Peyer's patch (tissue), 4 donors: Measurements from ENCODE around the gene FZR1. TPM values are rescaled to one million over a fixed set of nuclear protein-coding genes. Genes with fewer than 3 reads are reported as not detected.

Source experiments
- DNase-seq, 3 donors: peaks; one replicate each; pipeline ENCODE4 v3.0.0-alpha.2; 2017 to 2019
- H3K27ac ChIP-seq, 4 donors: fragments of 200-600 bp; sonication (generic); one replicate each; pipeline ENCODE4 v1.5.1; 2016 to 2019
- H3K27me3 ChIP-seq, 2 donors: fragments of 200-600 bp; sonication (generic); one replicate each; pipeline ENCODE4 v1.5.1; 2019
- H3K36me3 ChIP-seq, 3 donors: fragments of 200-600 bp; sonication (generic); one replicate each; pipeline ENCODE4 v1.5.1; 2016 to 2019
- H3K4me1 ChIP-seq, 4 donors: fragments of 200-600 bp; sonication (generic); one replicate each; pipeline ENCODE4 v1.5.1; 2016 to 2019
- H3K4me3 ChIP-seq, 4 donors: fragments of 200-600 bp; sonication (generic); 1 replicate in 3 of 4; 2 replicates in 1 of 4; pipeline ENCODE4 v1.5.1; 2016 to 2019; ENCODE audit warnings: mild to moderate bottlenecking in 1 of 4
- H3K9me3 ChIP-seq, 4 donors: fragments of 200-600 bp; sonication (generic); one replicate each; pipeline ENCODE4 v1.5.1; 2016 to 2019; ENCODE audit warnings: mild to moderate bottlenecking in 1 of 4
- POLR2A ChIP-seq, 2 donors: fragments of 450-650 bp; IDR thresholded peaks; one replicate each; pipeline ENCODE4 v1.5.1; 2017; ENCODE audit warnings: antibody characterized with exemption in 2 of 2, mild to moderate bottlenecking in 2 of 2, moderate library complexity in 2 of 2
- total RNA-seq, 4 donors: library from RNA; depleted of rRNA; stranded (reverse); fragments of >200 nt; gene quantifications; one replicate each; pipeline ENCODE4 v1.1.0, GENCODE V29; 2016
- TF ChIP-seq, protein P1 (sequence below), 6 experiments: fragments of 450-650 bp in 4 of 6; fragments of 200-600 bp in 2 of 6; sonication (generic) in 1 of 6; IDR thresholded peaks; one replicate each; pipeline ENCODE4 v1.5.1; 2017 to 2019; ENCODE audit warnings: antibody characterized with exemption in 6 of 6, mild to moderate bottlenecking in 3 of 6, moderate library complexity in 1 of 6

FZR1 gene
- total RNA-seq, 4 donors from 2014 or later, result 24.8 to 75.1 (median 38.7) TPM

DNA sequence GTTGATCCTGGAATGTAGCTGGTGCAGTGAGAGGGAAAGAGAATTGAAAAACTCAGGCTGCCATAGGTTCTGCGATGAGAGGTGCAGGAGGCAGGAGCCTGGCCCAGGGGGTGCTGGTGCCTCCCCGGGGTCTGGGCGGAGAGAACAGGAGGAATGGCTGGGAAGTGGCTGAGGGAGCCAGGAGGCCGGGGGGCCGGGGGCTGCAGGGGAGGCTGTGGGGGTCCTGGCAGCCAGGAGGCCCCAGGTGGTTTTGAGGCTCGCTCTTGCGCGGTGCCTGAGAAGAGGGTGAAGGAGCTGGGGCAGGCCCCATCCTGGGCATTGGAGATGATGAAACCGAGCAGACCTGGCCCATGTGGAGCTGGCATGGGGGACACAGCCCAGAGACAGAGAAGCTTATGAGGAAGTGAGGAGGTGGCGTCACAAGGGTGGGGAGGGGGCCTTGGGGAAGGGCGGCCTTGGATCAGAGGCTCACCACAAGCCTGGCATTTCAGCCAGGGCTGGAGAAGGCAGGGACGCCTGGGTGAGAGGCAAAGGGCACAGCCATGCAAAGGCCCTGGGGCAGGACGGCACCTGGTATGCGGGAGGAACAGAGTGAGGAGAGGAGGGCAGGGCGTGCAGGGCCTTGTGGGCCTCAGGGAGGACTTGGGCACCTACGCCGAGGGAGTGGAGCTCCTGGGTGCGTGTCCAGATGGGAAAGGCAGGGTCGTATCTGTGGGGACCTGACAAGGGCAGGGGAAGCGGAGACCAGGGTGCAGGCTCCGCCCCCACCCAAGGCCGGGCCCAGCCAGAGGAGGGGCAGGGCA lies 31.5 kb downstream of the FZR1 start:
- Histone ChIP-seq H3K4me1 (no peaks in the 10 kb centered on the region), H3K27ac (no peak overlapping the region), H3K4me3 (no peak overlapping the region), H3K9me3 (no peaks in the 10 kb centered on the region), H3K27me3 (no peaks in the 10 kb centered on the region), H3K36me3 (peaks cover 0 to 37% (median 0%) of the 10 kb centered on the region in 3 donors)
- DNase-seq, result no peak
- TF ChIP-seq, protein P1, sequence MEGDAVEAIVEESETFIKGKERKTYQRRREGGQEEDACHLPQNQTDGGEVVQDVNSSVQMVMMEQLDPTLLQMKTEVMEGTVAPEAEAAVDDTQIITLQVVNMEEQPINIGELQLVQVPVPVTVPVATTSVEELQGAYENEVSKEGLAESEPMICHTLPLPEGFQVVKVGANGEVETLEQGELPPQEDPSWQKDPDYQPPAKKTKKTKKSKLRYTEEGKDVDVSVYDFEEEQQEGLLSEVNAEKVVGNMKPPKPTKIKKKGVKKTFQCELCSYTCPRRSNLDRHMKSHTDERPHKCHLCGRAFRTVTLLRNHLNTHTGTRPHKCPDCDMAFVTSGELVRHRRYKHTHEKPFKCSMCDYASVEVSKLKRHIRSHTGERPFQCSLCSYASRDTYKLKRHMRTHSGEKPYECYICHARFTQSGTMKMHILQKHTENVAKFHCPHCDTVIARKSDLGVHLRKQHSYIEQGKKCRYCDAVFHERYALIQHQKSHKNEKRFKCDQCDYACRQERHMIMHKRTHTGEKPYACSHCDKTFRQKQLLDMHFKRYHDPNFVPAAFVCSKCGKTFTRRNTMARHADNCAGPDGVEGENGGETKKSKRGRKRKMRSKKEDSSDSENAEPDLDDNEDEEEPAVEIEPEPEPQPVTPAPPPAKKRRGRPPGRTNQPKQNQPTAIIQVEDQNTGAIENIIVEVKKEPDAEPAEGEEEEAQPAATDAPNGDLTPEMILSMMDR (IDR thresholded peaks at IDR 0.05), result no peak
- no peak for TF ChIP-seq POLR2A (IDR thresholded peaks at IDR 0.05)

DNA sequence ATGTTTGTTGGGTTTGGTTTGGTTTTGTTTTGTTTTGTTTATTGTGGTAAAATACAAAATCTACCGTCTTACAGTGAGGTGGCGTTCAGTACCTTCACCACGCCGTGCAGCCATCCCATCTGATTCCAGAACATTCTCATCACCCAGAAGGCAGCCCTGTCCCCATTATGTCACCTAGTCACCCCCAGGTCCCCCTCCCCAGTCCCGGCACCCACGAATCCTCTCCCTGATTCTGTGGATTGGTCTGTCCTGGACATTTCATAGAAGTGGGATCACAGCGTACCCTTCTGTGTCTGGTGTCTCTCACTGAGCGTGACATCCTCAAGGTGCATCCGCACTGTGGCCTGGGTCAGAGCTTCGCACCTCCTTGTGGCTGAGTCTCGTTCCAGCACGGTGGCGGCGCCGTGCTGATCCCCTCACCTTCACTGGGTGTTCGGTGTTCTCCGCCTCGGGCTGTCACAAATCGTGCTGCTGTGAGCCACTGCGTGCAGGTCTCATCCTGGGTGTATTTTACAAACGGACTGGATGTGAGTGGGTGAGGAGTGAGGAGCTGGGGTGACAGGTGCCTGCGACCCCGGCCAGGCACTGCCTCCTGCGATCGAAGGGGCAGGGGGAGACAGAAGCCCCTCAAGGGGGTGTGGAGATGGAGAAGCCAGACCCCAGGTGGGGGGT lies 32.3 kb downstream of the FZR1 start:
- Histone ChIP-seq H3K27ac (no peak overlapping the region), H3K36me3 (peaks cover 0 to 34% (median 0%) of the 10 kb centered on the region in 3 donors), H3K9me3 (no peaks in the 10 kb centered on the region), H3K4me3 (no peak overlapping the region), H3K4me1 (no peaks in the 10 kb centered on the region), H3K27me3 (no peaks in the 10 kb centered on the region)
- TF ChIP-seq POLR2A (IDR thresholded peaks at IDR 0.05), result no peak
- TF ChIP-seq, protein P1 (IDR thresholded peaks at IDR 0.05), result no peak
- no peak for DNase-seq

- peaks cover 0 to 33% (median 0%) of the 10 kb centered on the region in 3 donors for H3K36me3 ChIP-seq
- H3K27me3 ChIP-seq, result no peaks in the 10 kb centered on the region
- H3K9me3 ChIP-seq, result no peaks in the 10 kb centered on the region
- DNase-seq, result no peak
- H3K27ac ChIP-seq, result no peak within 1 kb of the TSS
- no peaks in the 10 kb centered on the region for H3K4me1 ChIP-seq
- TF ChIP-seq POLR2A (IDR thresholded peaks at IDR 0.05), result no peak
- no peak within 1 kb of the TSS for H3K4me3 ChIP-seq
Observed at GRCh38 chr19:3538965-3539755, 33.0 kb downstream of the FZR1 start, which contains the start of gene TEKTIP1. TSS of gene TEKTIP1 (plus strand) at chr19:3539174. CDS start at chr19:3539178, 4 bp downstream.

DNA sequence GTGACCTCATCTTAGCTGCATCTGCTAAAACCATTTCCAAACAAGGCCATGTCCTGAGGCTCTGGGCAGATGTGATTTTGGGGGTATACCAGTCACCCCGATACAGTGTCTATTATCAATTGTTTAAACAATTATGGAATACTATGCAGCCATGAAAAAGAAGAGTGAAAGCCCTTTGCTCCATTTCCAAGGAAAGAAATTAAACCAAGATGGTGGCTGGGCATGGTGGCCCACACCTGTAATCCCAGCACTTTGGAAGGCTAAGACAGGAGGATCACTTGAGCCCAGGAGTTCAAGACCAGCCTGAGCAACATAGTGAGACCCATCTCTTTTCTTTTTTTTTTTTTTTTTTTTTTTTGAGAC lies 33.6 kb downstream of the FZR1 start:
- Histone ChIP-seq H3K9me3 (no peaks in the 10 kb centered on the region), H3K36me3 (peaks cover 0 to 33% (median 0%) of the 10 kb centered on the region in 3 donors), H3K27ac (no peak overlapping the region), H3K4me1 (no peaks in the 10 kb centered on the region), H3K27me3 (no peaks in the 10 kb centered on the region), H3K4me3 (no peak overlapping the region)
- no peak for DNase-seq
- TF ChIP-seq, protein P1 (IDR thresholded peaks at IDR 0.05), result no peak
- no peak for TF ChIP-seq POLR2A (IDR thresholded peaks at IDR 0.05)

DNA sequence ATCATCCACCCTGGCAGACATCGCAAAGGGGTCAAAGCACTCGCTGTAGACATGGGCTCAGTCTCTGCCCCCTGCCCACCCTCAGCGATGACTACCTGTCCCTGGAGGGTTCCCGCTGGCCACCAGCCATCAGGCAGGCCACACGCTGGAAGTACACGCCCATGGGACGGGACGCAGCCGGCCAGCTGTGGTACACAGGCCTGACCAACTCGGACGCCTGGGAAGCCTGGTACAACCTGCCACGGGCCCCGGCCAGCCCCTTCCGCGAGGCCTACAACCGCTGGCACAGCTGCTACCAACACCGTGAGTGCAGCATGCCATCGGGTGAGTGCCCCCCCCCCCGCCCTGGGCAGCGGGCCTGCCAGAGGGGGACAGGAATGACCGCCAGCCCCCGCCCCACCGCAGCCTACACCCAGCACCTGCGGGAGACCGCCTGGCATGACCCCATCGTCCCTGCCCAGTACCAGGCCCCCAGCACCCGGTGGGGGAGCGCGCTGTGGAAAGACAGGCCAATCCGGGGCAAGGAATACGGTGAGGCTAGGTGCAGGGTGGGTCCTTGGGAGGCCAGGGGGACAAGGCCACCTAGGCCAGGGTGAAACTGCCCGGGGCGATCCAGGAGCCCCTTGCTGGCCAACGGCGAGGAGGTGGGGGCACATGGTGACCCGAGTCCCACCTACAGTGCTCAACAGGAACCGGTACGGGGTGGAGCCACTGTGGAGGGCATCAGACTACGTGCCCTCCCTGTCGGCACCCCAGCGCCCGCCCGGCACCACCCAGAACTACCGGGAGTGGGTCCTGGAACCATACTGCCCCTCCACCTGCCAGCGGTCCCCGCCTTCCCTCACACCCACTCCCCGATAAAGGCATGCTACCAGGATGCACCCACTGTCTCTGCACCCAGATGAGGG lies 37.3 kb downstream of the FZR1 start:
- Histone ChIP-seq H3K27ac (no peak overlapping the region), H3K36me3 (peaks cover 0 to 35% (median 0%) of the 10 kb centered on the region in 3 donors), H3K9me3 (no peaks in the 10 kb centered on the region), H3K4me1 (no peaks in the 10 kb centered on the region), H3K4me3 (no peak overlapping the region), H3K27me3 (no peaks in the 10 kb centered on the region)
- no peak for TF ChIP-seq POLR2A (IDR thresholded peaks at IDR 0.05)
- TF ChIP-seq, protein P1 (IDR thresholded peaks at IDR 0.05), result no peak
- no peak for DNase-seq
